Breast epithelium (tissue), 4 donors: ENCODE data around the gene HAUS3. TPM values are rescaled to one million over a fixed set of nuclear protein-coding genes. Genes with fewer than 3 reads are reported as not detected.
"Not testable (repeated sequence)": the region's sequence is repeated elsewhere in the genome, so short reads cannot be mapped to it uniquely, and the experiment has no call there.

Experiments used
- DNase-seq, 2 donors: peaks; one replicate each; pipeline ENCODE4 v3.0.0-alpha.2; 2019; ENCODE audit warnings: low spot score in 2 of 2
- H3K27ac ChIP-seq, 2 donors: fragments of 200-600 bp; sonication (generic) in 1 of 2; one replicate each; pipeline ENCODE4 v1.5.1; 2016 to 2019; ENCODE audit warnings: mild to moderate bottlenecking in 1 of 2
- H3K27me3 ChIP-seq, 2 donors: fragments of 200-600 bp; sonication (generic) in 1 of 2; one replicate each; pipeline versions ENCODE4 v1.5.1 to v1.6.0; 2017 to 2019; ENCODE audit warnings: control low read depth in 1 of 2, mild to moderate bottlenecking in 1 of 2
- H3K36me3 ChIP-seq: fragments of 200-600 bp; one replicate; pipeline ENCODE4 v1.5.1; 2019
- H3K4me1 ChIP-seq, 2 donors: fragments of 200-600 bp; sonication (generic); one replicate each; pipeline ENCODE4 v1.5.1; 2016 to 2019; ENCODE audit warnings: control low read depth in 1 of 2
- H3K4me3 ChIP-seq, 3 donors: fragments of 200-600 bp; sonication (generic); 1 replicate in 2 of 3; 2 replicates in 1 of 3; pipeline ENCODE4 v1.5.1; 2016 to 2019; ENCODE audit warnings: mild to moderate bottlenecking in 3 of 3, moderate library complexity in 2 of 3
- H3K9me3 ChIP-seq, 2 donors: fragments of 200-600 bp; sonication (generic) in 1 of 2; one replicate each; pipeline ENCODE4 v1.5.1; 2016 to 2019; ENCODE audit warnings: control low read depth in 1 of 2
- CTCF ChIP-seq, 3 donors: fragments of 450-650 bp; IDR thresholded peaks; one replicate each; pipeline ENCODE4 v1.5.1; 2016 to 2017; ENCODE audit warnings: antibody characterized with exemption in 3 of 3, mild to moderate bottlenecking in 3 of 3, moderate library complexity in 3 of 3
- POLR2A ChIP-seq: fragments of 450-650 bp; IDR thresholded peaks from one replicate; pipeline ENCODE4 v1.6.1; 2016; ENCODE audit warnings: antibody characterized with exemption, mild to moderate bottlenecking, moderate library complexity
- POLR2AphosphoS5 ChIP-seq, 3 donors: sonication (generic); formaldehyde crosslinking; IDR thresholded peaks; one replicate each; pipeline ENCODE4 v1.6.1; 2017; ENCODE audit warnings: antibody characterized with exemption in 3 of 3
- intact Hi-C: fragments of 100-400 bp; cut with DNase I; formaldehyde crosslinking; loops from one replicate; pipeline ENCODE4 v1.15.1; 2023; ENCODE audit warnings: low total_unique reads
- total RNA-seq, 3 donors: library from RNA; depleted of rRNA; stranded (reverse); fragments of >200 nt; gene quantifications; one replicate each; pipeline ENCODE4 v1.1.0, GENCODE V29; 2016

Gene HAUS3
- total RNA-seq, 3 donors from 2014 or later = 14.1 to 19.6 (median 17.4) TPM

- Histone ChIP-seq H3K4me3 (no peak overlapping the region), H3K4me1 (no peaks in the 10 kb centered on the region), H3K36me3 (no peaks in the 10 kb centered on the region), H3K27me3 (no peaks in the 10 kb centered on the region), H3K27ac (no peak overlapping the region), H3K9me3 (no peaks in the 10 kb centered on the region)
- intact Hi-C loops = no loop called here
- TF ChIP-seq CTCF (IDR thresholded peaks at IDR 0.05) (peak in 2 of 3 donors; percentile 79 to 83), POLR2A (no peak)
- DNase-seq = peak; percentile 34 to 62
Observed at GRCh38 chr4:2220016-2220630, 21.8 kb downstream of the HAUS3 start.

- Histone ChIP-seq H3K27ac (no peak overlapping the region), H3K27me3 (no peaks in the 10 kb centered on the region), H3K4me1 (no peaks in the 10 kb centered on the region), H3K4me3 (no peak overlapping the region), H3K9me3 (no peaks in the 10 kb centered on the region), H3K36me3 (no peaks in the 10 kb centered on the region)
- no peak for DNase-seq
- intact Hi-C loops = no loop called here
- TF ChIP-seq POLR2A = no peak
- no peak for TF ChIP-seq CTCF (IDR thresholded peaks at IDR 0.05)
- no peak for TF ChIP-seq POLR2AphosphoS5 (IDR thresholded peaks at IDR 0.05)
Observed at GRCh38 chr4:2219233-2219760, 22.6 kb downstream of the HAUS3 start.

DNA sequence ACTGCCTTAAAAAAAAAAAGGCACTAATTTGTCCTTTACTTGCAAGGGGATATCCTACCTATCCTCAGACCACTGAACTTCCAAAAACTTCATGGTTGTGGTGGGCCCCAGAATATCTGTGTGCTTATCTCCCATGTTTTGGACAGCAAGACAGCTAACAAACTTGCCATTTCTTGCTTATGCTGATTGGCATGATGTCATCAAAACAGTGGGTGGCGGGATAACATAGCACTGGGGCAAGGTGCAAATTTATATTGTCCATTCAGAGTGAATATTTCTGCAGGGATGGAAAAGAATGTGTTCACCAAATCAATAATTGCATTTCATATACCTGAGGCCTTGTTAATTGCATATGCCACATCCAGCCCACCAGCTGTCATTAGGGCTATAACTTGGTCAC, 23.5 kb downstream of the HAUS3 start:
- H3K36me3 ChIP-seq = no peaks in the 10 kb centered on the region
- intact Hi-C loops = no loop called here
- TF ChIP-seq CTCF (IDR thresholded peaks at IDR 0.05) (no peak), POLR2AphosphoS5 (IDR thresholded peaks at IDR 0.05) (no peak), POLR2A (no peak)
- H3K4me3 ChIP-seq = no peak overlapping the region
- no peak overlapping the region for H3K27ac ChIP-seq
- no peaks in the 10 kb centered on the region for H3K4me1 ChIP-seq
- no peaks in the 10 kb centered on the region for H3K9me3 ChIP-seq
- no peaks in the 10 kb centered on the region for H3K27me3 ChIP-seq
- no peak for DNase-seq

- Histone ChIP-seq H3K4me3 (no peak overlapping the region), H3K27ac (no peak overlapping the region), H3K27me3 (no peaks in the 10 kb centered on the region), H3K36me3 (no peaks in the 10 kb centered on the region), H3K9me3 (no peaks in the 10 kb centered on the region), H3K4me1 (no peaks in the 10 kb centered on the region)
- DNase-seq = no peak
- intact Hi-C loops = no loop called here
- no peak for TF ChIP-seq POLR2AphosphoS5 (IDR thresholded peaks at IDR 0.05)
- no peak for TF ChIP-seq POLR2A
- no peak for TF ChIP-seq CTCF (IDR thresholded peaks at IDR 0.05)
Observed at GRCh38 chr4:2217726-2218125, 24.2 kb downstream of the HAUS3 start.

DNA sequence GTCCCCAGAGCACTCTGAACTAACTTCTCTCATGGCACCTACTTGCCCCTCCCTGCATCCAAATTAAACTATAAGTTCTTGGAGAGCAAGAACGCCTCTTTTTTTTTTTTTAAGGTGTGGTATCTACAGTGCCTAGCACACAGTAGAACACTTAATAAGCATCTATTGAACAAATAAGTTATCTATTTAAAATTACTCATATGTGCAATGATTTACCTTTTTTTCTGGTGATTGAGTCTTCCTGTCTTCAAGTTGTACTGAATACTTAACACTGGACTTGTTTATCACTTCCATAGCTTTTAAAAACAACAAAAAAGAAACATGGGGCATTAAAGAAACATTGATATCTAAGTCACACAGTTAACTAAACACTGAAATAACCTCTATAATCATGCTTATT, 29.1 kb downstream of the HAUS3 start:
- H3K27me3 ChIP-seq = no peaks in the 10 kb centered on the region
- H3K4me3 ChIP-seq = no peak overlapping the region
- no peak for TF ChIP-seq CTCF (IDR thresholded peaks at IDR 0.05)
- no peak for TF ChIP-seq POLR2AphosphoS5 (IDR thresholded peaks at IDR 0.05)
- TF ChIP-seq POLR2A = no peak
- intact Hi-C loops = no loop called here
- no peaks in the 10 kb centered on the region for H3K4me1 ChIP-seq
- H3K9me3 ChIP-seq = no peaks in the 10 kb centered on the region
- no peak for DNase-seq
- H3K27ac ChIP-seq = no peak overlapping the region
- H3K36me3 ChIP-seq = no peaks in the 10 kb centered on the region

DNA sequence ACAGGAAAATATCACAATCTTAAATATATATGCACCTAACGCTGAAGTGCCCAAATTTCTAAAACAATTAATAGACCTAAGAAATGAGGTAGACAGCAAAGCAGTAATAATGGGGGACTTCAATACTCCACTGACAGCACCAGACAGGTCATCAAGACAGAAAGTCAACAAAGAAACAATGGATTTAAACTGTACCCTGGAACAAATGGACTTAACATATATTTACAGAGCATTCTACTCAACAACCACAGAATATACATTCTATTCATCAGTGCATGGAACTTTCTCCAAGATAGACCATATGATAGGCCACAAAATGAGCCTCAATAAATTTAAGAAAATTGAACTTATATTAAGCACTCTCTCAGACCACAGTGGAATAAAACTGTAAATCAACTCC, 39.1 kb downstream of the HAUS3 start:
- H3K36me3 ChIP-seq, H3K4me1 ChIP-seq, H3K9me3 ChIP-seq, H3K27me3 ChIP-seq, H3K4me3 ChIP-seq, H3K27ac ChIP-seq, intact Hi-C loops, DNase-seq: not testable (repeated sequence)
